Aorta (tissue), 5 donors: ENCODE measurements around the gene CCDC117. TPM values are rescaled to one million over a fixed set of nuclear protein-coding genes. Genes with fewer than 3 reads are reported as not detected.
"Not testable (repeated sequence)": the region's sequence is repeated elsewhere in the genome, so short reads cannot be mapped to it uniquely, and the experiment has no call there.

ENCODE experiments used
- ATAC-seq: fragments of 200-7000 bp; cut with Tn5 transposase; one replicate; pipeline ENCODE4 v1.9.1; 2022; ENCODE audit warnings: moderate library complexity; ENCODE audit not compliant: low FRiP score
- DNase-seq, 2 donors: peaks; one replicate each; pipeline ENCODE4 v3.0.0-alpha.2; 2020
- H3K27ac ChIP-seq, 2 donors: one replicate each; pipeline ENCODE4 v1.5.1; 2013; ENCODE audit warnings: low read length in 2 of 2, mild to moderate bottlenecking in 2 of 2, moderate library complexity in 2 of 2, control low read depth in 1 of 2, inconsistent platforms in 1 of 2, low read depth in 1 of 2
- H3K27me3 ChIP-seq, 2 donors: one replicate each; pipeline ENCODE4 v1.6.1; 2013; ENCODE audit warnings: control low read depth in 1 of 2, low read length in 1 of 2, mild to moderate bottlenecking in 1 of 2, moderate library complexity in 1 of 2; ENCODE audit not compliant: insufficient read depth in 2 of 2, control insufficient read depth in 1 of 2
- H3K36me3 ChIP-seq, 2 donors: one replicate each; pipeline ENCODE4 v1.6.1; 2013; ENCODE audit warnings: control low read depth in 1 of 2, low read length in 1 of 2, mild to moderate bottlenecking in 1 of 2; ENCODE audit not compliant: insufficient read depth in 2 of 2, control insufficient read depth in 1 of 2
- H3K4me1 ChIP-seq, 2 donors: one replicate each; pipeline ENCODE4 v1.6.1; 2013; ENCODE audit warnings: low read length in 2 of 2, control low read depth in 1 of 2, mild to moderate bottlenecking in 1 of 2, moderate library complexity in 1 of 2; ENCODE audit not compliant: insufficient read depth in 2 of 2, control insufficient read depth in 1 of 2
- H3K4me3 ChIP-seq, 2 donors: one replicate each; pipeline ENCODE4 v1.5.1; 2013; ENCODE audit warnings: low read length in 2 of 2, control low read depth in 1 of 2, mild to moderate bottlenecking in 1 of 2
- H3K9me3 ChIP-seq: one replicate; pipeline ENCODE4 v1.6.1; 2013; ENCODE audit warnings: mild to moderate bottlenecking, low read length; ENCODE audit not compliant: control insufficient read depth
- WGBS, 2 donors: extraction: QIAGEN DNeasy Blood & Tissue Kit; methylation state at CpG; one replicate each; pipeline ENCODE4 v1.1.7; 2013; 5-methylcytosine and 5-hydroxymethylcytosine counted together
- intact Hi-C, 2 donors: fragments of 100-400 bp; cut with DNase I; formaldehyde crosslinking; loops; one replicate each; pipeline versions ENCODE4 v1.14.2 to v1.15.0; 2022
- polyA plus RNA-seq, 2 donors: library from polyadenylated mRNA; stranded (reverse); fragments of 200-250 nt; gene quantifications; one replicate each; pipeline ENCODE4 v1.2.3, GENCODE V29; 2013
- total RNA-seq, 2 donors: library from RNA; stranded (reverse); fragmentation: NEBNext Ultra II Directional; extraction: Animal tissue kit (Norgen Biotek cat#: 25700); gene quantifications; one replicate each; pipeline ENCODE4 v1.2.1, GENCODE V29; 2021
- donor health status: healthy with polysubstance abuse.
- donor health status: Bipolar disorder and iron deficiency.
- donor health status: DM: no; HTN: no; CAD: no.
- donor health status: DM: no; HTN: no; CAD: no.
- donor health status: DM: yes; HTN: yes; CAD: no.

CCDC117 gene
- total and polyA plus RNA-seq, 4 donors: 6.7 to 26.9 (median 15.0) TPM

GRCh38 chr22:28819253-28820096 is 47.0 kb downstream of the CCDC117 start:
- intact Hi-C loops: loop anchor here (10.0 kb wide), 2 partner anchors 765 to 795 kb away; no protein-coding TSS in a partner anchor
- Histone ChIP-seq H3K4me3 (no peak overlapping the region), H3K27ac (no peak overlapping the region), H3K27me3 (no peaks in the 10 kb centered on the region), H3K4me1 (no peaks in the 10 kb centered on the region), H3K36me3 (no peaks in the 10 kb centered on the region), H3K9me3 (no peaks in the 10 kb centered on the region)
- WGBS, 2 donors: 74 to 90% methylated on average over 5 of the region's 5 CpGs
- DNase-seq: no peak
- ATAC-seq: no peak

GRCh38 chr22:28820885-28821284 is 48.4 kb downstream of the CCDC117 start:
- intact Hi-C loops: loop anchor here (10.0 kb wide), 2 partner anchors 766 to 796 kb away; no protein-coding TSS in a partner anchor
- DNase-seq (no peak), ATAC-seq (no peak)
- Histone ChIP-seq H3K4me3 (no peak overlapping the region), H3K9me3 (no peaks in the 10 kb centered on the region), H3K27me3 (no peaks in the 10 kb centered on the region), H3K4me1 (no peaks in the 10 kb centered on the region), H3K36me3 (no peaks in the 10 kb centered on the region), H3K27ac (no peak overlapping the region)
- WGBS, 2 donors: 86 to 87% methylated on average over 2 of the region's 2 CpGs

GRCh38 chr22:28821452-28821851 is 49.0 kb downstream of the CCDC117 start:
- Histone ChIP-seq H3K36me3 (no peaks in the 10 kb centered on the region), H3K4me3 (no peak overlapping the region), H3K27me3 (no peaks in the 10 kb centered on the region), H3K9me3 (no peaks in the 10 kb centered on the region), H3K27ac (no peak overlapping the region), H3K4me1 (no peaks in the 10 kb centered on the region)
- WGBS, 2 donors: 91 to 93% methylated on average over 1 of the region's 1 CpG
- no peak for ATAC-seq
- no peak for DNase-seq
- intact Hi-C loops: loop anchor here (10.0 kb wide), 2 partner anchors 767 to 797 kb away; no protein-coding TSS in a partner anchor

- ATAC-seq (no peak), DNase-seq (no peak)
- no peaks in the 10 kb centered on the region for H3K27me3 ChIP-seq
- intact Hi-C loops: loop anchor here (10.0 kb wide), 2 partner anchors 768 to 798 kb away; no protein-coding TSS in a partner anchor
- no peak overlapping the region for H3K4me3 ChIP-seq
- no peaks in the 10 kb centered on the region for H3K36me3 ChIP-seq
- no peak overlapping the region for H3K27ac ChIP-seq
- WGBS, 2 donors: 84 to 90% methylated on average over 4 of the region's 4 CpGs
- no peaks in the 10 kb centered on the region for H3K9me3 ChIP-seq
- no peaks in the 10 kb centered on the region for H3K4me1 ChIP-seq
Measured at GRCh38 chr22:28822930-28823551, 50.5 kb downstream of the CCDC117 start.

GRCh38 chr22:28824455-28824854 is 52.0 kb downstream of the CCDC117 start:
- not testable (repeated sequence) for DNase-seq, H3K4me1 ChIP-seq, ATAC-seq, H3K27me3 ChIP-seq, H3K9me3 ChIP-seq, H3K27ac ChIP-seq, H3K36me3 ChIP-seq, H3K4me3 ChIP-seq
- WGBS, 2 donors: 97 to 98% methylated on average over 9 of the region's 9 CpGs
- intact Hi-C loops: loop anchor here (10.0 kb wide), 2 partner anchors 770 to 800 kb away; no protein-coding TSS in a partner anchor

- 85% methylated on average over 4 of the region's 4 CpGs for WGBS, 2 donors
- not testable (repeated sequence) for H3K4me1 ChIP-seq, ATAC-seq, DNase-seq, H3K36me3 ChIP-seq, H3K27me3 ChIP-seq, H3K9me3 ChIP-seq, H3K27ac ChIP-seq, H3K4me3 ChIP-seq
- intact Hi-C loops: loop anchor here (5.0 to 10.0 kb wide), 3 partner anchors 772 to 802 kb away; no protein-coding TSS in a partner anchor
Measured at GRCh38 chr22:28826430-28826829, 53.9 kb downstream of the CCDC117 start.

- no peaks in the 10 kb centered on the region for H3K36me3 ChIP-seq
- ATAC-seq (no peak), DNase-seq (no peak)
- H3K9me3 ChIP-seq: no peaks in the 10 kb centered on the region
- H3K4me1 ChIP-seq: no peaks in the 10 kb centered on the region
- 95 to 96% methylated on average over 7 of the region's 7 CpGs for WGBS, 2 donors
- no peaks in the 10 kb centered on the region for H3K27me3 ChIP-seq
- no peak overlapping the region for H3K4me3 ChIP-seq
- no peak overlapping the region for H3K27ac ChIP-seq
- intact Hi-C loops: loop anchor here (5.0 to 10.0 kb wide), 3 partner anchors 772 to 802 kb away; no protein-coding TSS in a partner anchor
Measured at GRCh38 chr22:28826921-28827320, 54.4 kb downstream of the CCDC117 start.

- DNase-seq (peak; percentile 86 to 88), ATAC-seq (peak; percentile 93)
- no peak overlapping the region for H3K27ac ChIP-seq
- H3K27me3 ChIP-seq: no peaks in the 10 kb centered on the region
- no peaks in the 10 kb centered on the region for H3K36me3 ChIP-seq
- H3K9me3 ChIP-seq: no peaks in the 10 kb centered on the region
- H3K4me3 ChIP-seq: no peak overlapping the region
- 40 to 41% methylated on average over 12 of the region's 12 CpGs for WGBS, 2 donors
- intact Hi-C loops: loop anchor here (1.0 to 10.0 kb wide), 5 partner anchors 229 to 805 kb away; no protein-coding TSS in a partner anchor
- H3K4me1 ChIP-seq: no peaks in the 10 kb centered on the region
Measured at GRCh38 chr22:28829358-28830181, 57.1 kb downstream of the CCDC117 start.
